Mesodermal cell (in vitro differentiated cells): ENCODE measurements around the gene LAMC2.

ENCODE experiments used
- H3K27ac ChIP-seq: 2 replicates; pipeline ENCODE4 v1.7.0; 2013; ENCODE audit warnings: mild to moderate bottlenecking, low read depth, low read length, moderate library complexity; ENCODE audit not compliant: severe bottlenecking
- H3K36me3 ChIP-seq: 2 replicates; pipeline ENCODE4 v1.7.1; 2013; ENCODE audit warnings: mild to moderate bottlenecking, low read length, moderate library complexity; ENCODE audit not compliant: control insufficient read depth, insufficient read depth
- H3K4me1 ChIP-seq: one replicate; pipeline ENCODE4 v1.7.1; 2013; ENCODE audit warnings: mild to moderate bottlenecking, low read length; ENCODE audit not compliant: insufficient read depth, control insufficient read depth, poor library complexity, severe bottlenecking
- H3K4me3 ChIP-seq: 2 replicates; pipeline ENCODE4 v1.7.0; 2013; ENCODE audit warnings: low read length, control low read depth, mild to moderate bottlenecking; ENCODE audit not compliant: insufficient read depth, poor library complexity, severe bottlenecking; ENCODE audit errors: extremely low read depth
- H3K9me3 ChIP-seq: 2 replicates; pipeline ENCODE4 v1.7.1; 2013; ENCODE audit warnings: mild to moderate bottlenecking, low read length, moderate library complexity; ENCODE audit not compliant: control insufficient read depth
- WGBS, 2 experiments: methylation state at CpG; one replicate each; pipeline ENCODE4 v1.1.5; 2013; ENCODE audit warnings: missing lambda C conversion rate in 2 of 2; ENCODE audit not compliant: insufficient coverage in 2 of 2; 5-methylcytosine and 5-hydroxymethylcytosine counted together

The LAMC2 gene

GRCh38 chr1:183223467-183223866 is 37.4 kb downstream of the LAMC2 start:
- WGBS, 2 experiments = 73 to 77% methylated on average over 3 of the region's 3 CpGs
- no peaks in the 10 kb centered on the region for H3K4me1 ChIP-seq
- H3K36me3 ChIP-seq = no peaks in the 10 kb centered on the region
- no peak overlapping the region for H3K27ac ChIP-seq
- no peaks in the 10 kb centered on the region for H3K9me3 ChIP-seq
- H3K4me3 ChIP-seq = no peak overlapping the region

GRCh38 chr1:183226361-183226760 is 40.3 kb downstream of the LAMC2 start:
- no peaks in the 10 kb centered on the region for H3K9me3 ChIP-seq
- no peak overlapping the region for H3K4me3 ChIP-seq
- H3K36me3 ChIP-seq = no peaks in the 10 kb centered on the region
- 92 to 100% methylated on average over 2 of the region's 4 CpGs for WGBS, 2 experiments
- H3K4me1 ChIP-seq = peaks cover 10% of the 10 kb centered on the region
- H3K27ac ChIP-seq = no peak overlapping the region

GRCh38 chr1:183226963-183227362 is 40.9 kb downstream of the LAMC2 start:
- H3K4me3 ChIP-seq = no peak overlapping the region
- no peaks in the 10 kb centered on the region for H3K36me3 ChIP-seq
- H3K4me1 ChIP-seq = peaks cover 10% of the 10 kb centered on the region
- WGBS, 2 experiments = 74 to 75% methylated on average over 2 to 4 of the region's 4 CpGs
- no peak overlapping the region for H3K27ac ChIP-seq
- H3K9me3 ChIP-seq = no peaks in the 10 kb centered on the region

- H3K36me3 ChIP-seq = no peaks in the 10 kb centered on the region
- H3K4me1 ChIP-seq = peaks cover 10% of the 10 kb centered on the region
- no peak overlapping the region for H3K27ac ChIP-seq
- no peaks in the 10 kb centered on the region for H3K9me3 ChIP-seq
- 72 to 76% methylated on average over 12 to 14 of the region's 16 CpGs for WGBS, 2 experiments
- no peak overlapping the region for H3K4me3 ChIP-seq
These were observed 41.6 kb downstream of the LAMC2 start for GRCh38 chr1:183227422-183228346.

GRCh38 chr1:183228347-183229220 is 42.5 kb downstream of the LAMC2 start:
- Histone ChIP-seq H3K4me1 (peaks cover 10% of the 10 kb centered on the region), H3K9me3 (no peaks in the 10 kb centered on the region), H3K27ac (peak overlapping the region; percentile 55), H3K4me3 (no peak overlapping the region), H3K36me3 (no peaks in the 10 kb centered on the region)
- WGBS, 2 experiments = 90 to 93% methylated on average over 13 of the region's 13 CpGs

GRCh38 chr1:183230413-183230812 is 44.3 kb downstream of the LAMC2 start:
- Histone ChIP-seq H3K9me3 (no peaks in the 10 kb centered on the region), H3K36me3 (no peaks in the 10 kb centered on the region), H3K4me1 (peaks cover 14% of the 10 kb centered on the region), H3K27ac (no peak overlapping the region), H3K4me3 (no peak overlapping the region)
- 80% methylated on average over 1 of the region's 2 CpGs; no CpG with 5 or more reads in 1 of the 2 experiments for WGBS, 2 experiments

- WGBS, 2 experiments = 86 to 100% methylated on average over 1 of the region's 1 CpG
- H3K4me3 ChIP-seq = no peak overlapping the region
- no peak overlapping the region for H3K27ac ChIP-seq
- H3K9me3 ChIP-seq = no peaks in the 10 kb centered on the region
- H3K36me3 ChIP-seq = no peaks in the 10 kb centered on the region
- peaks cover 18% of the 10 kb centered on the region for H3K4me1 ChIP-seq
These were observed 45.5 kb downstream of the LAMC2 start for GRCh38 chr1:183231545-183231944.

- Histone ChIP-seq H3K4me3 (no peak overlapping the region), H3K27ac (no peak overlapping the region), H3K36me3 (no peaks in the 10 kb centered on the region), H3K4me1 (peaks cover 19% of the 10 kb centered on the region), H3K9me3 (no peaks in the 10 kb centered on the region)
These were observed 47.0 kb downstream of the LAMC2 start for GRCh38 chr1:183233113-183233512.

- Histone ChIP-seq H3K4me3 (peak overlapping the region; percentile 9), H3K9me3 (no peaks in the 10 kb centered on the region), H3K27ac (peak overlapping the region; percentile 96), H3K36me3 (no peaks in the 10 kb centered on the region), H3K4me1 (peaks cover 25% of the 10 kb centered on the region)
- WGBS, 2 experiments = 10 to 12% methylated on average over 4 to 11 of the region's 15 CpGs
These were observed 48.8 kb downstream of the LAMC2 start for GRCh38 chr1:183234660-183235476.

- Histone ChIP-seq H3K4me1 (peaks cover 19% of the 10 kb centered on the region), H3K36me3 (no peaks in the 10 kb centered on the region), H3K27ac (peak overlapping the region; percentile 96), H3K9me3 (no peaks in the 10 kb centered on the region), H3K4me3 (peak overlapping the region; percentile 9)
- WGBS, 2 experiments = 78 to 85% methylated on average over 11 to 12 of the region's 14 CpGs
These were observed 49.4 kb downstream of the LAMC2 start for GRCh38 chr1:183235503-183235902.
